Right hindlimb (tissue), 1 donor: Measurements from ENCODE around the gene SULT4A1.

Source experiments
- DNase-seq: peaks from one replicate; pipeline ENCODE4 v3.0.0-alpha.2; 2018

Gene SULT4A1

DNA sequence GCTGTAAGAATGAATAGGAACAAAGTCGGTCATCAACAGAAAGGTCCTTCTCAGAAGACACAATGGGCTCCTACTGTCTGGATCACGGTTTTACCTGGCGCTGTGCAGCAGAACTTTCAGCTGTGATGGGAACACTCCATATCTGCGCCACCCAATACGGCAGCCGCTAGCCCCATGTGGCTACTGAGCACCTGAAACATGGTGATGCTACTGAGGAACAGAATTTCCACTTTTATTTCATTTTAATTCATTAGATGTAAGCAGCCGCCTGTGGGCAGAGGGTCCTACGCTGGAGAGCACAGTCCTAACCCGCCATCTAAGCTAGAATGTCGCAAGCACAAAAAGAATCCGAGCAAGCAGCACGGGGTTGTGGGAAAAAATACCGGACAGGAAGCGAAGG, 2.7 kb downstream of the SULT4A1 start:
- no peak for DNase-seq

DNA sequence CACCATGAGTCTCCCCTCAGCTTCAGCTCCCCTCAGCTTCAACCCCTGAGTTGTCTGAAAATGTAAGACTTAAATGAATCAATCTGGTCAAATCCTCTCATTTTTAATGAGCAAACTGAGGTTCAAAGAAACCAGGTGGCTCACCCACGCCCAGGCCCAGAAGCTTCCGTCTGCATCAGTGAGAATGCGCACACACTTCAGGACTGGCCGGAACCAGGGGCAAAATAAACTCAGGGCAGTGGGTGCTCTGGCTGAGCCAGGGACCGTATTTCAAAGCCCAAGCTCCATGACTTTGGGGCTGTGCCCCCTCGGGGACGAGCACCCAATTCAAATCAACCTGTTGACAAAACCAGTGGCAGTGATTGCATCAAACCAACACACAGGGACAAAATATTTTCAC, 3.1 kb downstream of the SULT4A1 start:
- DNase-seq = no peak

- DNase-seq = no peak
Measured at GRCh38 chr22:43858156-43858895, 4.0 kb downstream of the SULT4A1 start.

- no peak for DNase-seq
Measured at GRCh38 chr22:43857367-43857766, 4.9 kb downstream of the SULT4A1 start.

- DNase-seq = no peak
Measured at GRCh38 chr22:43855431-43855830, 6.9 kb downstream of the SULT4A1 start.

GRCh38 chr22:43854786-43855271, 7.5 kb downstream of the SULT4A1 start:
- no peak for DNase-seq

DNA sequence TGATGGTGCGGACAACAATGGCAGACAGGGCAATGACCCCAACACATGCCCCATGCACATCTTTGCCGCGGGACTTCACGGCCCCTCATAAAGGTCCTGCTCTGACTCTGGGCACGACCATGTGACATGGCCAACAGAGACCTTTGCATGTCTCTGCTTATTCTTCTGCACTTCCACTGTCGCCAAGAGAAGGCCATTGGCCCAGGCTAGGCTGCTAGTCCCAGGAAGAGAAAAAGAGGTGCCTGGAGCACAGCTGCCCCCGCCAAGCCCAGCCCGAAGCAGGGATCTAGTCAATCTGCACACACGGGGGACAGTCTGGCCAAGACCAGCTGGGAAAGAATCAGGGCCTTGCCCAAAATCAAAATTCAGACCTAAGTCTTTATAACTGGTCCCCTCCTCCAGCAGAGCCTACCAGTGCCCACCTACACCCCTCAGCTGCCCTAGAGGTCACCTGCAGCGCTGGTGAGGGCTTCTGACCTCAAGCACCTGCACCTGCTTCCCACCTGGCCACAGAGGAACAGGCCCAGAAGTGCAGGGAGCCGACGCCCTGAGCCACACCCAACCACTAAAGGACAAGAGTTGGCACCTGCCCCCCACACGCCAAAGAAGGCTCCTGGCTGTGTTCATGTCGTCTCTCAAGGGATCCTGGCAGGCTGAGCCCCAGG, 8.1 kb downstream of the SULT4A1 start:
- no peak for DNase-seq

GRCh38 chr22:43853328-43853931, 8.9 kb downstream of the SULT4A1 start:
- DNase-seq = peak; percentile 59

DNA sequence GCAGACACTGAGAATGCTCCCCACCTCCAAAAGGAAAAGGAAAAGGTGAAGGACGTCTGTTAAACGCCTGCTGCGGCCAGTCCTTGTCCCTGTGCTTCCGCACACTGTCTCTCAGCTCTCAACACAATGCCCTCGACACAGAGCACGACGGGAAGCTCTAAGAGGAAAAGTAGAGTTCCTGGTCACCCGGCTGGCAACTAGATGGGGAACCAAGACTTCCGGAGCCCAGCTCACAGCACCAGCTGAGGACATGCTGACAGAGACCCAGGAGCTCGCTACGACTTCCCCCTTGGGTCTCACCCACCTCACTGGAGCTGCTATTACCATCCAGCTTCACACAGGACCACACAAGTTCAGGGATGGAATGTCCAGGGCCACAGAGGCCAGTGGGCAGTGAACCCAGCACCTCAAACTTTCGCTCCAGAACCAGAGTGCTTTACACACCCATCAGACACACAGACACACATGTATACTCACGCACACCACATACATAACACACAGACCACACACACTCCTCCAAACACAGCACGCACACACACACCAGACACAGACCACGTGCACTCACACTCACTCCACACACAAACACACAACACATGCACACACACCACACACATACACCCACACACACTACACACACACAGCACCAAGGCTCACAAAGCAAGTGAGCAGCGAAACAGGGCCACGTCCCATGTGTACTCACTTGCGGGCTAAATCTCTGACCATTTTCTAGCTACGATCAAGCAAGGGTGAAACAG, 9.6 kb downstream of the SULT4A1 start:
- no peak for DNase-seq

- no peak for DNase-seq
Measured at GRCh38 chr22:43851979-43852307, 10.4 kb downstream of the SULT4A1 start.

GRCh38 chr22:43851058-43851978, 11.0 kb downstream of the SULT4A1 start:
- DNase-seq = no peak

GRCh38 chr22:43850529-43850928, 11.8 kb downstream of the SULT4A1 start:
- no peak for DNase-seq

- no peak for DNase-seq
Measured at GRCh38 chr22:43849731-43850130, 12.6 kb downstream of the SULT4A1 start.

DNA sequence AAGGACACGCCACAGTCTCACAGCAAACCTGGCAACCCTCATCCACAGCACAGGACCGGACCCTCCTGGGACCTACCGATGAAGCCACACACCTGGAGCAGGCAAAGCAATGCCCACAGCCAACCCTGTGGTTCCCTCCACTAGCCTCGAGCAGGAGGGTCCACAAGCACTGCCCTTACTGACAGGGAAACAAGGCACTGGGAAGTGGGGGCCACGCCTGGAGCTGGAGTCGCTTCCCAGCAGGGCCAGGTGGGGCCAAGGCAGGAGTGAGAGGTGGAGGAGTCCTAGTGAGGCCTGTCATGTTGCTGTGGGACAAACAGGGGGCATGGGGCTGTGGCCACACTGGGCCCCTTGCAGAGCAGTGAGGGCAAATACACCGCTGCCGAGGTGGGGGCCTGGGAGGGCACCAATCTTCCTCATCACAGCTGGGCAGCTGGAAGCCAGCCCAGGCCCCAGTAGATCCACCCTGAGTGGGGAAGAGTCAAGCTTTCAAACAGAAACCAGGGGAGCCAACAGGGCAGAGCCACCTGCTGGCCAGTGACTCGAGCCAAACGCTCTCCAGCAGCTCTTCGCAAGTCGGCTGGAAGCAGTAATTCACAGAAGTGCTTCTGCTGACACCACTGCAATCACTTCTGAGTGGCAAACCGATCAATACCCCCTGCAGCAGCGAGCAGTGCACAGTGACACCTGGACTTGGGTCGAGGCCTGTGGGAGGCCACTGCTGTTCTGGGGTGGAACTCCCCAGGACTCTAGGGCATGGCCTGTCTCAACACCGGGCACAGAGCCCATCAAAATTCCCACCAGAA, 13.7 kb downstream of the SULT4A1 start:
- no peak for DNase-seq

DNA sequence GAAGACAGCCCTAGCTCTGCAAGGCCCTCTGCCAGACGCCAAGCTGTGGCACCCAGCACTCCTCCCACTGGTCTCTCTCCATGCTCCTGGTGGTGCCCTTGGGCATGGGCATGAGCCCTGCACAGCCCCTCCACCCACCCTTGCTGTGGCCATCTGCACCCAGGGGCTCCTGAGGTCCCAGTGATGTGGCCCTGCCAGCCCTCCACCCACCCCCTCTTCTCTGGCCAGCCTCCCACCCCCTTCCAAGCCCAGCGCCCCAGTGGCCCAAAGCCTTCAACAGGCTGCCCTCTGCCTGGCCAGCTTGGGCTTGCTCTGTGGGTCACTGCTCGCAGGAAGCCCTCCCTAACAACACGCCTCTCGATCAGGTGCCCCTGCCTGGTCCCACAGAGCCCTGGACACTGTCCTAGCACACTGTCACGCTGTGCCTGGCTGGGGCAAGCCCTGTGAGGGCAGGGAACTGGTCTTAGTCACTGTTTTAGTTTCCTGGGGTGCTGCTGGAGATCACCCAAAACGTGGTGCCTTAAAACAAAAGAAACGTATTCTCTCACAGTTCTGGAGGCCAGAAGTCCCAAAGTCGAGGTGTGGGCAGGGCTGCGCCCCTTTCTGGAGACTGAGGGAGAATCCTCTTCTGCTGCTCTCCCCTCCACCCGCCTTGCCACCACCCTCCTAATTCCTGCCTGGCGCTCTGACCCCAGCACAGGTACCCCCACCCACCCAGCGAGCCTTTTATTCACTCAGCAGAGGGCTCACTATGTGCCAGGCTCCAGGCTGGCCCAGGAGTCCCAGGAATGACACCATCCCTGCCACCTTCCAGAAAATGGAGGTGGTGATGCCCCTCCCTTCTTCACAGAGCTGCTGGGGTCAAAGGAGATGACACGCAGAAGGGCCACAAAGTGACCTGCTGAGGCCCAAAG, 14.7 kb downstream of the SULT4A1 start:
- DNase-seq = no peak

DNA sequence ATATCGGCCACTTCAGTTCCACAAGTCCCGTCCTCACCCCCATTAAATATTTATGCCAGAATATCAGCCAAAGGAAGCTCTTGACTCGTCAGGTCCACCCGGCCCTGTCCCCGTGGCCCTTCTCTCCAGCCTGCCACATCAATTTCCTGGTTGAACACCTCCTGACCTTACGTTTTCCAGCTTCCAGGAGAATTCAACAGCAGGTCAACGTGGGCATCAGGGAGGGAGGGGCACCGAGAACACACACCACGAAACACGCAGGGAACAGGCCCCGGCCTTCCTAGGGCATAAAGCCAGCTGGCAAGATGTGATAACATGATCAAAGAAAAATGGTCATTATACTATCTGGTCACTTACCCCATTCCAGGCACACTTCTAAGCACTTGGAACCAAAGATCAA, 15.3 kb downstream of the SULT4A1 start:
- DNase-seq = no peak

DNA sequence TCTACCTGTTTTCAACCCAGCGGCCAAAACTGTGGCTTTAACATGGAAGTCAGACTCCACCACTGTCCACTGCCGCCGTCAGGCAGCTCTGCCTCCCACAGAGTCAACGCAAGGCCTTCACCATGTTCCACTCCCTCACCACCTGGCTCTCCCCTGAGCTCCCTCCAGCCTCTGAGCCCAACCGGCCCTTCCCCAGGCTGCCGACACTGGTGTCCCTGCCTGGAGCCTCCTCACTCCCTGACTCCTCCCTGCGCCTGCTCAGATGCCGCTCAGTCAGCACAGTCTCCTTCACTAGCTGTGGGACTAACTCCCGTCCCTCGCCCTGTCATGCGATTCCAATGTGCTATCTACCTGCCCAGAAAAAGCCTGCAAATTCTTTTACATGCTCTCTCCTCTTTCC, 16.3 kb downstream of the SULT4A1 start:
- DNase-seq = no peak

DNA sequence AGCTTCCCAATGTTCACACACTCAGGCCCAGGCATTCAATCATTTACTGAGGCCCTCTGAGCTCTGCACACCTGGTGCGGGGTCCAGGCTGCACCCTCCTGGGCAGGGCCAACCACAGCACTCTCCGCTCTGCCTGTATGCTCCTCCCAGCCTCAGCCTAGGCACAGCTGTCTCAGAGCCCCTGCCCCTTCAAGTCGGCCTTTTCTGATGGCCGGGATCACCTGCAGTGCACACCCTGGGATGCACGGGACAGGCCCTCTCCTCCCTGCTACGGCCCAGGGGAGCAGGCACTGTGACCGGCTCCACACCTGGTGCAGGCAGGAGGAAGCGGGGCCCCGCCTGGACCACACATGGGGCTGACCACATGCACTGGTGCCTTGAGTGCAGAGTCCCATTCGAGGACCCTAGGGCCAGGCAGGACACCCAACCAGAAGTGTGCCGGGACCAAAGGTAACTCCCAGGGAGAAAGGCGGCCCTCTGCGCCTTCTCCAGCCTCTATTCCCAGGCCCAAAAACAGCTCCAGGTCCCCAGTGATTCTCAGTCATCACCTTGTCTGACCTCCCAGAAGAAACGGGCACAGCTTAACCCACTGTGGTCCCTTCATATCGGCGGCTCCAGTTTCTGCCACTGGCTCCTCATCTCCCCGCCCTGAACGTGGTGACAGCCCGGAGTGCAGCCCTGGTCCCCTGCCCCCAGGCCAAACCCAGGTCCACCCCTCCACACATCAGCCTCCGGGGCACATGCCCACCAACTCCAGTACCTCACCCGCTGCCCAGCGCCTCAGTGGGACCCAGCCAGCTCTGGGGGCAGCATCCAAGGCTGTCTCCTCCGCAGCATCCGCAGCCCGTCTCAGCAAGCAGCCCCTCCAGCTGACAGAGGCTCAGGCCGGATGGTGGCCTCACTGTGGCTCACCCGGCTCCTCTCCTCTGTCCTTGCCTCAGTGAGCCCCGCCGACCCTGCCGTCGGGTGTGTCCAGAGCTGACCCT, 17.5 kb downstream of the SULT4A1 start:
- no peak for DNase-seq
